GM18505 (cell line): Measurements from ENCODE around the gene LEP.
"Not testable (repeated sequence)": the region's sequence is repeated elsewhere in the genome, so short reads cannot be mapped to it uniquely, and the experiment has no call there.

Source experiments
- ATAC-seq: cut with Tn5 transposase; IDR thresholded peaks from one replicate; pipeline ENCODE4 v1.9.1; 2021; ENCODE audit not compliant: unreplicated experiment
- POLR2A ChIP-seq: IDR thresholded peaks from 4 replicates; pipeline ENCODE4 v1.6.1; 2011; ENCODE audit warnings: borderline replicate concordance; ENCODE audit not compliant: insufficient read depth, insufficient read length; ENCODE audit errors: extremely low read depth

The LEP gene

GRCh38 chr7:128217967-128218652, 23.0 kb upstream of the LEP start:
- TF ChIP-seq POLR2A = no peak
- no peak for ATAC-seq

GRCh38 chr7:128219636-128220035, 21.4 kb upstream of the LEP start:
- no peak for TF ChIP-seq POLR2A
- ATAC-seq = no peak

GRCh38 chr7:128221929-128222403, 19.1 kb upstream of the LEP start:
- TF ChIP-seq POLR2A = no peak
- no peak for ATAC-seq

GRCh38 chr7:128226132-128226980, 14.7 kb upstream of the LEP start:
- no peak for ATAC-seq
- no peak for TF ChIP-seq POLR2A

GRCh38 chr7:128227271-128227670, 13.8 kb upstream of the LEP start:
- ATAC-seq = no peak
- no peak for TF ChIP-seq POLR2A

- no peak for ATAC-seq
- TF ChIP-seq POLR2A = no peak
These were observed 10.1 kb upstream of the LEP start for GRCh38 chr7:128231021-128231420.

GRCh38 chr7:128231677-128232076, 9.4 kb upstream of the LEP start:
- no peak for TF ChIP-seq POLR2A
- no peak for ATAC-seq

GRCh38 chr7:128233471-128233870, 7.6 kb upstream of the LEP start:
- no peak for TF ChIP-seq POLR2A
- no peak for ATAC-seq

GRCh38 chr7:128234476-128235026, 6.5 kb upstream of the LEP start:
- no peak for TF ChIP-seq POLR2A
- ATAC-seq = no peak

GRCh38 chr7:128235471-128235870, 5.6 kb upstream of the LEP start:
- ATAC-seq = no peak
- no peak for TF ChIP-seq POLR2A

- no peak for ATAC-seq
- no peak for TF ChIP-seq POLR2A
These were observed 4.0 kb upstream of the LEP start for GRCh38 chr7:128236924-128237586.

- not testable (repeated sequence) for ATAC-seq
These were observed 1.9 kb upstream of the LEP start for GRCh38 chr7:128239146-128239545.

- ATAC-seq = no peak
- no peak for TF ChIP-seq POLR2A
These were observed 1.6 kb downstream of the LEP start for GRCh38 chr7:128242661-128243060.
